ENCODE measurements around the gene PPP2R3A. TPM values are rescaled to one million over a fixed set of nuclear protein-coding genes. Genes with fewer than 3 reads are reported as not detected.
"Not testable (repeated sequence)": the region's sequence is repeated elsewhere in the genome, so short reads cannot be mapped to it uniquely, and the experiment has no call there.

Gene PPP2R3A
- total and polyA plus RNA-seq, 8 donors, result 1.3 to 7.0 (median 4.3) TPM

DNA sequence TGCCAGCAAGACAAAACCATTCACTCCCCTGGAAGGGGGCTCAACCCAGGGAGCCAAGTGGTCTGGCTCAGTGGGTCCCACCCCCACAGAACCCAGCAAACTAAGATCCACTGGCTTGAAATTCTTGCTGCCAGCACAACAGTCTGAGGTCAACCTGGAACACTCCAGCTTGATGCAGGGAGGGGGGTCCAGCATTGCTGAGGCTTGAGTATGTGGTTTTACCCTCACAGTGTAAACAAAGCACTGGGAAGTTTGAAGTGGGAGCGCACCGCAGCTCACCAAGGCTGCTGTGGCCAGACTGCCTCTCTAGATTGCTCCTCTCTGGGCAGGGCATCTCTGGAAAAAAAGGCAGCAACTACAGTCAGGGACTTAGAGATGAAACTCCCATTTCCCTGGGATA, 148.9 kb downstream of the PPP2R3A start:
- Histone ChIP-seq H3K36me3 (no peaks in the 10 kb centered on the region), H3K27ac (no peak overlapping the region), H3K4me3 (no peak overlapping the region), H3K9me3 (no peaks in the 10 kb centered on the region), H3K27me3 (no peaks in the 10 kb centered on the region), H3K4me1 (no peaks in the 10 kb centered on the region)
- no peak for FAIRE-seq
- 100% methylated on average over 2 of the region's 2 CpGs for WGBS, 2 donors
- no peak for TF ChIP-seq CTCF (IDR thresholded peaks at IDR 0.05)
- ATAC-seq, result no peak
- intact Hi-C loops (cut with DNase I), result no loop called here
- DNase-seq, result no peak

GRCh38 chr3:136119332-136119731, 153.8 kb downstream of the PPP2R3A start:
- H3K36me3 ChIP-seq; H3K4me1 ChIP-seq; DNase-seq; FAIRE-seq; H3K27ac ChIP-seq; intact Hi-C loops (cut with DNase I); ATAC-seq; H3K27me3 ChIP-seq; H3K4me3 ChIP-seq; H3K9me3 ChIP-seq: not testable (repeated sequence)
- 97% methylated on average over 1 of the region's 1 CpG for WGBS, 2 donors

DNA sequence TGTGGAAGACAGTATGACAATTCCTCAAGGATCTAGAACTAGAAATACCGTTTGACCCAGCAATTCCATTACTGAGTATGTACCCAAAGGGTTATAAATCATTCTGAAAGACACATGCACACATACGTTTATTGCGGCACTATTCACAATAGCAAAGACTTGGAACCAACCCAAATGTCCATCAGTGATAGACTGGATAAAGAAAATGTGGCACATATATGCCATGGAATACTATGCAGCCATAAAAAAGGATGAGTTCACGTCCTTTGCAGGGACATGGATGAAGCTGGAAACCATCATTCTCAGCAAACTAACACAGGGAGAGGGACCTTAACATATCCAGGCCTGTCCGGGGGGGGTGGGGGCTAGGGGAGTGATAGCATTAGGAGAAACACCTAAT, 154.3 kb downstream of the PPP2R3A start:
- H3K9me3 ChIP-seq; intact Hi-C loops (cut with DNase I); H3K4me1 ChIP-seq; H3K27ac ChIP-seq; H3K4me3 ChIP-seq; ATAC-seq; H3K27me3 ChIP-seq; FAIRE-seq; DNase-seq; H3K36me3 ChIP-seq: not testable (repeated sequence)
- WGBS, 2 donors, result 91 to 96% methylated on average over 5 of the region's 5 CpGs

GRCh38 chr3:136120373-136121348, 155.1 kb downstream of the PPP2R3A start:
- H3K36me3 ChIP-seq, result no peaks in the 10 kb centered on the region
- H3K27ac ChIP-seq, result no peak overlapping the region
- no peak for DNase-seq
- intact Hi-C loops (cut with DNase I), result no loop called here
- no peaks in the 10 kb centered on the region for H3K4me1 ChIP-seq
- no peak for FAIRE-seq
- no peak for TF ChIP-seq CTCF (IDR thresholded peaks at IDR 0.05)
- H3K27me3 ChIP-seq, result no peaks in the 10 kb centered on the region
- no peak overlapping the region for H3K4me3 ChIP-seq
- H3K9me3 ChIP-seq, result no peaks in the 10 kb centered on the region
- WGBS, 2 donors, result 96 to 98% methylated on average over 8 of the region's 8 CpGs
- no peak for ATAC-seq

DNA sequence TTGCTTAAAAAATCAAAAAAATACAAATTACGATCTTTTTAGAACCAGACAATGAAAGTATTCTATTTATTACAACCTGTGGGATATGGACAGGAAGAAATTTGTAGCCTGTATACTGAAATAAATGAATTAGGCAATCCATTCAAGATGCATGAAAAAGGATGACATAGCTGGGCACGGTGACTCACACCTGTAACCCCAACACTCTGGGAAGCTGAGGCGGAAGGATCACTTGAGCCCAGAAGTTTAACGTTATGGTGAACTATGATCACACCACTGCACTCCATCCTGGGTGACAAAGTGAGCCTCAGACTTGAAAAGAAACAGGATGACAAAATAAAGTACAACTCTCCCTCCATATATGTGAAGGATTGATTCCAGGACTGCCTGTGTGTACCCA, 156.5 kb downstream of the PPP2R3A start:
- TF ChIP-seq CTCF (IDR thresholded peaks at IDR 0.05), result no peak
- intact Hi-C loops (cut with DNase I), result no loop called here
- 93 to 96% methylated on average over 4 of the region's 4 CpGs for WGBS, 2 donors
- no peak overlapping the region for H3K27ac ChIP-seq
- peaks cover 0 to 6% (median 0%) of the 10 kb centered on the region in 3 donors for H3K36me3 ChIP-seq
- no peaks in the 10 kb centered on the region for H3K4me1 ChIP-seq
- H3K9me3 ChIP-seq, result no peaks in the 10 kb centered on the region
- ATAC-seq (no peak), FAIRE-seq (no peak), DNase-seq (no peak)
- H3K27me3 ChIP-seq, result no peaks in the 10 kb centered on the region
- no peak overlapping the region for H3K4me3 ChIP-seq

DNA sequence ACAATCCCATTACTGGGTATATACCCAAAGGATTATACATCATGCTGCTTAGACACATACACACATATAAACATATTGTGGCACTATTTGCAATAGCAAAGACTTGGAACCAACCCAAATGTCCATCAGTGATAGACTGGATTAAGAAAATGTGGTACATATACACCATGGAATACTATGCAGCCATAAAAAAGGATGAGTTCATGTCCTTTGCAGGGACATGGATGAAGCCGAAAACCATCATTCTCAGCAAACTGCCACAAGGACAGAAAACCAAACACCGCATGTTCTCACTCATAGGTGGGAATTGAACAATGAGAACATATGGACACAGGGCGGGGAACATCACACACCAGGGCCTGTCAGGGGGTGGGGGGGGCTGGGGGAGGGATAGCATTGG, 166.1 kb downstream of the PPP2R3A start:
- H3K9me3 ChIP-seq, ATAC-seq, H3K27me3 ChIP-seq, H3K36me3 ChIP-seq, H3K4me3 ChIP-seq, FAIRE-seq, DNase-seq, H3K27ac ChIP-seq, H3K4me1 ChIP-seq: not testable (repeated sequence)
- WGBS, 2 donors, result 91 to 92% methylated on average over 3 of the region's 3 CpGs
- intact Hi-C loops (cut with DNase I), result loop anchor here in 1 of 3 donors (10.0 kb wide), 1 partner anchor 53 kb away; no protein-coding TSS in a partner anchor

Data from pancreas (tissue), 10 donors.